ENCODE results near the gene ARG1.
A peak's percentile ranks its signal among the peaks of the same experiment; 100 is the strongest.

The ARG1 gene

DNA sequence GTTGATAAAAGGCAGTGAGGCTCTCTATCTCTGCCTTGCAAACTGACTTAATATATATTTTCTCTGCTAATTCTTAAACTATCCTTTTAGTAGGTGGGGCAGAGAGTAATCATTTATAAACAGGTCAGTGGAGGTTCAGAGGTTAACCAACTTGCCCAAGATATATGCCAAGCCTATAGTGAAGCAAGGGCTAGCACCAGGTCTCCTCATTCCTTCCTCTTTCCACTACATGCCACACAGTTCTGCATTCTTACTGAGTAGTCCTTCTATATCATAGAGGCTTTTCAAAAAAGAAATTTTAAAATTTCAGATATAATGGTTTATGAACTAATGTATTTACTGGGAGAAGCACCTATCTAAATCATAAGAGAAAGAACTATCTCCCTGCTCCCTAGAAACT is 8.5 kb downstream of the ARG1 start:
- DNase-seq (ENCODE audit: low read depth in 2 of 2, low spot score in 1 of 2) = no peak

DNA sequence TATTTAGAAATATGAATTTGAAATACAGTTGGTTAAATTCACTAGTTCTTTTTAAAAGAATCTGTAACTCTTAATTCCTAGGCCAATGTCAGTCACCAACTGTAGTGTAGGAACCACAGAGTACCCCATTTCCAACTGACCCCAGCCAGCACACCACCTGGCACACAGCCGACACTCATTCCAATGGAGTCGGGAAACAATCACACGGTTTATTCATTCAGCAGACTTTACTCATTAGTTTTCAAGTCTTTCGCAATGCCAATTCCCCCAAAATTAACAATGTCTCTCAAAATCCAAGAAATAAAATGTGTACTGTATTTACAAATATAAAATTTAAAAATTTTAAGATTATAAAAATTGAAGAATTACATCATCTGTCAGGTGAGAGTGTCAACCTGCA is 13.5 kb downstream of the ARG1 start:
- DNase-seq (ENCODE audit: low read depth in 2 of 2, low spot score in 1 of 2) = no peak

DNA sequence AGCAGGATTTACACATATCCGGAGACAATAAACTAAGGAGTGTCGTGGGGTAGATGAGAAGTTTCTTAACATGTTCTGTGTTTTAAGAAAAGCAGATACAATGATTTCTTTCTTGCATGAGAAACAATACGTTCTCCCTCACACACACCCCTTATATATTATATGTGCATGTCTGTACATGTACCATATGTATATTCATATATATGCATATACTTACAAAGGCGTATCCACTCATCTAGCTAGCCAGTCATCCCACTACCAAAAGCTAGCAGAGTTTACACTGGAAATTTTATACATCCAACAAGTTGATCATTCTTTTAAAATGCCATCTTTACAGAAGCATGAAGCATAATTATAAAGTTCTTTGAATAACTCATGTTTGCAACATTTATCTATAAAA is 14.9 kb downstream of the ARG1 start:
- no peak for DNase-seq (ENCODE audit: low read depth in 2 of 2, low spot score in 1 of 2)

DNA sequence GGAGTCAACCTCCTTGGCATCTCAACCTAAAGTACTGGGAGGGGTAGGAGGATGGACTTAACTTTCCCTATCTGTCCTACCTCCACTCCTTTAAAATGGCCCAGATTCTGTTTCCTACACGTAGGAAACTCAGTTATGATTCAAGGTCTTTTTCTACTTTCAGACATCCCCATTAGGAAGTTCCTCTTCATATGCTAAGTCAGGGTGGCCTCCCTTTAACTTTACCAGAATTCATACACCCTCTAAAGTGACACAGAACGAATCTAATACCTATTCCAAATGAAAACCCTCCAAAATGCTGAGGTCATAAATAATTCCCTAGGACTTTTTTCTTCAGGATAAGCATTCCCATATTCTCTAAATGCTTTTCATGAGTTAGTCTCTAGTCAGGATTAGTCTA is 15.6 kb downstream of the ARG1 start:
- no peak for DNase-seq (ENCODE audit: low read depth in 2 of 2, low spot score in 1 of 2)

DNA sequence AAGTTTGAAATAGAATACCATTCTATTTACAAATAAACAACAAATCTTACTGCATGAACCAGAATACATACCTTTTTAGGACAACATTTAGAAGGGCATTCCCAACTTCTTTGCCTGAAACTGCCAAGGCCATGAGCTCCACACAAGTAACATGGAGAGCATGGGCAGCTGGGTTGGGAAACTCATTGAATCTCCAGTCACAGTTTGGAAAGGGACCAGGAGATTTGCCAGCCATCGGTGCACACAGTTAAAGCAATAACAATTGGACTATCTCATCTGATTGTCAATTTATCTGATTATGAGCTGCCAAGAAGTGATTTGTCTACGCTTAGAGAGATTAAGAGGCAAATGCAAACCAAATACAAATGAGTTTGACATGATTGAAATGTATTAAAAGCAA is 19.9 kb downstream of the ARG1 start:
- no peak for DNase-seq (ENCODE audit: low read depth in 2 of 2, low spot score in 1 of 2)

DNA sequence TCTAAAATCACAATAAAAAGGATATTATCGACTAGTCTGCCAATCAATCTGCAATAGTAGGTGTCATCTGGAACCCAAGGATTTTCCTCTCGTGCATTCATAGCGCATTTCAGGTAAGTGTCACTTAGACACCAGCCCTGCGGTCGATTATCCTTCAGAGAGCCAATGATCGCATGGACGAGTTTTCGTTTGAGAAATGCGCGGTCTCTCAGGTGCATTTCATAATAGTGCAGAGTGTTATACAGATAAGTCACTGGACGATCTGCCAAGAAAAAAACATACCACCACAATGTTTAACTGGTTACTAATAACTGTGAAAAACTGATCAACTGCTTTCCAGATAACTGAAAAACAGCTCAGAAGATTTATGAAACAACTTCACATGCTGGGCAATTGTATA is 21.0 kb downstream of the ARG1 start:
- no peak for DNase-seq (ENCODE audit: low read depth in 2 of 2, low spot score in 1 of 2)

DNA sequence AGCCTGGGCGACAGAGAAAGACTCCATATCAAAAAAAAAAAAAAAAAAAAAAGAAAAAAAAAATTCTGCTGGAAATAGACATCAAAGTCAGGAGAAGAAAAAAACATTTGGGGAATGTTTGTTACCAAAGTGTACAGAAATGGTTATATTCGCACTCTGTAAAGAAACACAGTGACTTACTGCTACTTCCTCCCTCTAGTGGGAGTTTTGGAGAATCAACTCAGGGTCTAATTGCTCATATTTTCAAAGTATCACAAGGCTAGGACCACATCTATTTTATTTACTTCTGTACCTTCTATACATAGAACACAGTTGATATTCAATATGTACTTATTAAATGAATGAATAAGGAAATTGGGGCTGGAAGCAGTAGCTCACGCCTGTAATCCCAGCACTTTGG is 24.4 kb downstream of the ARG1 start:
- no peak for DNase-seq (ENCODE audit: low read depth in 2 of 2, low spot score in 1 of 2)

DNA sequence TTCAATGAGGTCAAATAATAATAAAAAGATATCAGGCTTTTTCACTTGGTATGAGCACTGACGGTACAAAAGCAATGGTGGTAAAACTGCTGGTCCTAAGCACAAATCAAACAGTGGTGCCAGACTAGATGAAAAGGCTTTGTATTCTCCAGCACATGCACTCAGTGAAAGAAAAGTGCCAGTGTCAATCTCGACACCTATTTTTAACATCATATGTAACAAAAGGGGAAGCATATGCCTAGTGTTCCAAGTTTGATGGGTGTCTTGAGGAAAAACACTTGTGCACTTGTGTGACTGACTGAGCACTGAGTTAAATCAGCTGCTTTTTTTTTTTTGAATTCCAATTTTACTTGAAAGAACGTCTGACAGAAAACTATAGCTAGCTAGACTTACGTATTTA is 27.7 kb downstream of the ARG1 start:
- no peak for DNase-seq (ENCODE audit: low read depth in 2 of 2, low spot score in 1 of 2)

DNA sequence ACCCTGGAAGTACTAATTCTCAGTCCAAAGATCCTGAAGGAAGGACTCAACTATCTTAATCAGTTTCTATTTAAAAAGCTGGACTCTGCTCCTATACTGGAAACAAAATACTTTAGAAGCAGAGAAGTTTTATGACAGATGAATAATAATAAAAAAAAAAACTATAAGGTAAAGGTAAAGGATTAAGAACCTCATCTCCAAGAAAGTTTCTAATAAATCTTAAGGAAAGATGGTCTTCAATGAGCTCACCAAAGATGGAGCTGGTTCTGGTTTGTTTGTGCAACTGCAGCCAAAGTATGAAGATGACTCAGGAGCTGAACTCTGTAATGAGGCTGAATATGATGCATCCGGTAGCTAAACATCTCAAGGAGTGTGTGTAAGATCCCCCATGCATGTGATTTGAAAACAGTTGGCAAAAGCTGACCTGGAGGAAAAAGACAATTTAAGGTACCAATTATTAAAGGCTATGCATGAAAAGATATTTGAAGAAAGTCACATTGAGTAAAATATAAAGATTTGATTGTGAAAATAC is 29.8 kb downstream of the ARG1 start:
- no peak for DNase-seq (ENCODE audit: low read depth in 2 of 2, low spot score in 1 of 2)

DNA sequence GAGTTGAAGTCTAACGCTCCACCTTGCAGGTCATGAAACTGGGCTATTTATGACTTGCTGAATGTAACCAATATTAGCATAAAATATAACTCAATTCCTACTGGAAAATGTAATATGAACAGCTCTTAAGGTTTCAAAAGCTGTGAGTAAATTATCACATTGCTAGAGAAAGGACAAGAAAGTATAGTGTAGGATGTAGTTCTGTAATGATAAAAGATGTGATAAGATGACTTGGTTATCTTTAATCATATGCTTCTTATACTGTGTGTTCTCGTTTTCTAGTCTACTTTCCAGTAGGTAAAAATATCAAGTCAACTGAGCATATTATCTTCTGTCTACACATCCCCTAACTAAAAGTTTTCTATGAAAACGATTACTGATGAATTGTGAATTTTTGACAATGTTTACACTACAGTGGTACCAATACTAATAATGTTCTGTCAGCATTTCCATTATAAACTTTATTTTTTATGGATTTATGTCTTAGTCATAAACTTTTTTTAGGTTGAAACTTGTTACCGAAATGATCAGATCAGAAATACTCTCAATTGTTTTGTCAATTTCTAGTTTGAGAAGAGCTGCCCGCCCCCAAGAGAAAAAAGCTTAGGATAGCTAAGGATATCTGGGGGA is 40.4 kb downstream of the ARG1 start:
- DNase-seq (ENCODE audit: low read depth in 2 of 2, low spot score in 1 of 2) = no peak

DNA sequence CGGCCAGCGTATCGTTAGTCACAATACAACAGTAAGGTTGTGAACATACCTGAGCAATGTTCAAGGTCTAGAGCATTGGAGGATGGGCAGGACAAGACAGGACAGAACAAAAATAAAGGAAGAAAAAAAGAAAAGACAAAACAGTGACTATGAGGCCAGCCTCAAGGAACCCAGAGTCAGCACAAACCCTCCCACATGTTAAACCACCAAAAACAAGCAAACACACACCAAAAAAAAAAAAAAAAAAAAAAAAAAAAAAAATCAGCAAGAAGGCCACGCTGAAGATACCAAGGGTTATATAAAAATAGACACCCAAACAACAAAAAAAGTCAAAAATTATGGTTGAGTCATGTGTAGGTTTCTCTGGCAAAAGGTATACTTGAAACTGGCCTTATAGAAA is 42.2 kb downstream of the ARG1 start:
- DNase-seq (ENCODE audit: low read depth in 2 of 2, low spot score in 1 of 2) = no peak

DNA sequence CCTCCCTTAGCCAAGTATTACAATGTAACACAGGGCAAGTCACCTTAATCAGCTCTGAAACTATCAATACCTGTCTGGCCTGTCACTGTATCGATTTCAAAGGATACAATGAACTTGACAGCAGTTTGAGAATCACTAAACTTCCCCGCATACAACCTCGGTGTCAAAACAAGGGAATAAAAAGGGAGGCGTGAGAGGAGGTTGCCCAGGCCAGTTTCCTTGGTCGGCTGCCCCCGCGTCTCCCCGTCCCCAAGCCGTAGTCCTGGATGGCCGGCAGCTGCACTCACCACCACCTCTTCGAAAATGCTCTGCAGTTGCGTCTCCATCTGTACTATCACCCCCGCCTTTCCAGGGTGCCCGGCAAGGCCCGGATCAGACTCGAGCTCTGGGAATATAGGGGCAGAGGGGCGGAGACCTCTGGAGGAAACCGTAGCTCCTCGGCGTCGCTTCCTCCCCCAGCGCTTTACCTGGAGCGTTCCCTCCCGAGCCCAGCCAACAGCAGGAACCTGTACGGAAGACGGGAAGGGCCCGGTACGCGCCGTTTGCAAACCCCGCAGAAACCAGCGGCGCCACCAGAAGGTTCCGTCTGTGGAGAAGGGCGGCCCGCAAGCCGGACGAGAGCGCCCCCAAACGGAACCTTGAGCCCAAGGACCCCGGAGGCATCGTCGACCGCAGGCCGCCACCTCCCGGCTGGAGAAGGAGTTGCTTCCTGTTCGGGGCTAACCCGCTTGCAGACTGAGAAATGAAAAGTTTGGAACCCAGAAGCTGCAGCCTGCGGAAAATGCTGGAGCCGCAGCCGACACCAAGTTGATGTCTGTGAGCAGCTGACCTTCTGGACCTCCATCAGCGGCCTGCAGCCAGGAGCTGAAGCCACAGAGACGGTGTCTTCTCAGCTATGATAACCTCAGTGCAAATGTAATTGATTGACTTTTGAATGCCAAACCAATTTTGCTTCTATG is 55.0 kb downstream of the ARG1 start, which contains the start of gene MED23:
TSS of gene MED23 (minus strand) at position 519 of the 959 bp plus-strand sequence. CDS start at position 326, 193 bp downstream.
- DNase-seq (ENCODE audit: low read depth in 2 of 2, low spot score in 1 of 2) = peak; percentile 88 to 91

DNA sequence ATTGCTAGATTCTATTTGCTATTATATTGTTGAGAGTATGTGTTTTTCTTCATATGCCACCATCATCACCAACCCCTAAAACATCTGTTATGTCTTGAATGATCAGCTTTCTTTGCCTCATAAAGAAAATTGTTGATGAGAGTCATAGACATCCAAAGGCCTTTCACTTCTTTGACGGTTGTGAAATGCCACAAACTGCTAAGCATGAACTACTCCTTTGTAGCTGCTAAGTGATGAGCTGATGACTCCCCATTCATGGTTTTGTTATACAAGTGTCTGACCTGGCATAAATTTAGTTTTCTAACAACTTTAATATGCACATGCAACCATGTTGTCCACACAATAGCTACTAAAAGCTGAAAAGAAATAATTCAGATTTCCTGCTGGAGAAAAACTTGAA is 55.7 kb downstream of the ARG1 start:
- DNase-seq (ENCODE audit: low read depth in 2 of 2, low spot score in 1 of 2) = no peak

DNA sequence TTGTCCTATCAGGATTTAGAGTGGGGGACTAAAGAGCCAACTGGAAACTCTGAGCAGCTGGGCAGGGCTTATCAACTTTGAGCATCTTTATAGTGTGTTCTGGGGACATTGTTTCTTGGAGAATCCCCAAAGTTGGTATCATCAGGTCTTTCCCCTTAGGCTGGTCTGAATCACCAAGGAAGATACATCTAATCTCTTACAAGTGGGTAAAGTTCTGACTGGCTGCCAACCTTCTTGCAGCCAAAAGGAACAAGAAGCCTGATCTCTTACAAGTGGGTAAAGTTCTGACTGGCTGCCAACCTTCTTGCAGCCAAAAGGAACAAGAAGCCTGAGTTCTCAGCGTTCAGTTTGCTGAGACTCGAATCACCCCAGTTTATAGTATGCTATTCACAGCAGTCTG is 56.6 kb downstream of the ARG1 start:
- no peak for DNase-seq (ENCODE audit: low read depth in 2 of 2, low spot score in 1 of 2)

DNA sequence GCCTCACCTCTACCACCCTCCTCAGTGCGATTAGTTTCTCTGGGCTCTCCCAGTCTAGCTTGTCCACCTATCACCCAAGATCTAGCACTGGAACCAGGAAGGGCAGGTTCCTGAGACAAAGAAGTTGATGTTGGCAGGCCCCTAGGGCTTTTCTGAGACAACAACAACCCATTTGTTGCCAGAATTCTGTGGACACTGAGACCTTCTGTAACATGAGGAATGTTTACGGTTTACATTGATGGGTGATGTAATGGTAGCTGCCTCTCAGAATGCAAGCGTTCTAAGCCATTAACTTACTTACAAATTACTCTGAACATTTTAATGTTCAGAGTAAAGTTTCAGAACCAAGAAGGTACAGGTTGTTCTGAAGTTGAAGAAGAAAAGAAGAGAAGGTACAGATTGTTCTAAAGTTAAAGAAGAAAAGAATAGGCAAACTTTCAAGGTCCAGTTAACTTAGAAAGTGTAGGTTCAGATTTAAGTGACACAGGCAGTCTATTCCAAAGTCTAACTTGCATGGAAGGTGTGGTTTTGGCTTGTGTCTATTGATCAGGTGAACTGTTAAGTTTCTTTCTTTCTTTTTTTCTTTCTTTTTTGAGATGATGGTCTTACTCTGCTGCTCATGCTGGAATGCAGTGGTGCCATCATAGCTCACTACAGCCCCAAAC is 58.7 kb downstream of the ARG1 start:
- DNase-seq (ENCODE audit: low read depth in 2 of 2, low spot score in 1 of 2) = no peak

Measured in stimulated activated CD8-positive, alpha-beta memory T cell treated with anti-CD3 and anti-CD28 coated beads, Interleukin-4, amount 100 ng/mL, for 1 hour (primary cell).